NCI-H1694 treated with DMSO at 0.1 percent for 48 hours (cell line): ENCODE measurements around the gene GALNT17.

Experiments
- DNase-seq: peaks from one replicate; lab custom pipeline; 2025; lab: John Stamatoyannopoulos, UW

The GALNT17 gene

GRCh38 chr7:71393661-71394060, 261.7 kb downstream of the GALNT17 start:
- DNase-seq, result no peak

- no peak for DNase-seq
Measured at GRCh38 chr7:71402684-71403083, 270.7 kb downstream of the GALNT17 start.

GRCh38 chr7:71403202-71403946, 271.4 kb downstream of the GALNT17 start:
- no peak for DNase-seq

DNA sequence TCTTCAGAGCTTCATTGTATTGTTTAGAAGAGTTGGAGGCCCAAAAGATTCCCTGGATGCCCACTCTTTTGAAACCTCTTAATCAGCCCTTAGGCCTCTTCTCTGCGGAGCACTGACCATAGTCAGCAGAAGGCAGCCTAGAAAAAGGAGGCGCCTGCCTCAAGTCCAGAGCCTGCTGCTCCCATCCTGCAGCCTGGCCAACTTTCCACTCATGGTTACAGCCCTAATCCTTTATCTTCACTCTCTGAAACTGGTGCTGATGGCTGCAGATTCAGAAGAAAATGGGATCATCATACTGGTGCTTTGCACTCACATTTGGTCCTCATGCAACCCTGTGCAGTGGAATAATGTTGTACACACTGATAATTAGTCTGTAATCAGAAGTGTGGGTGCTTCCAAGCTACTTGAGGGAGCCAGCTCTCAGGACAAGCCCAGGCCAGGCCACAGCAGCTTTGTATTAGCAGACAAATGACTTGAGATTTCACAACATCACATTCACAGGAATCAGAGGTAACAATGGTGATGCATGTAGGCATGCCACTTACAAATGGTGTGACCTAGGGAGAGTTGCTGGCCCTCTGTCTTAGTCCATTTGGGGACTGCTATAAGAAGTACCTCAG, 272.9 kb downstream of the GALNT17 start:
- DNase-seq, result no peak

- DNase-seq, result peak; percentile 96
Measured at GRCh38 chr7:71408271-71408670, 276.3 kb downstream of the GALNT17 start.

DNA sequence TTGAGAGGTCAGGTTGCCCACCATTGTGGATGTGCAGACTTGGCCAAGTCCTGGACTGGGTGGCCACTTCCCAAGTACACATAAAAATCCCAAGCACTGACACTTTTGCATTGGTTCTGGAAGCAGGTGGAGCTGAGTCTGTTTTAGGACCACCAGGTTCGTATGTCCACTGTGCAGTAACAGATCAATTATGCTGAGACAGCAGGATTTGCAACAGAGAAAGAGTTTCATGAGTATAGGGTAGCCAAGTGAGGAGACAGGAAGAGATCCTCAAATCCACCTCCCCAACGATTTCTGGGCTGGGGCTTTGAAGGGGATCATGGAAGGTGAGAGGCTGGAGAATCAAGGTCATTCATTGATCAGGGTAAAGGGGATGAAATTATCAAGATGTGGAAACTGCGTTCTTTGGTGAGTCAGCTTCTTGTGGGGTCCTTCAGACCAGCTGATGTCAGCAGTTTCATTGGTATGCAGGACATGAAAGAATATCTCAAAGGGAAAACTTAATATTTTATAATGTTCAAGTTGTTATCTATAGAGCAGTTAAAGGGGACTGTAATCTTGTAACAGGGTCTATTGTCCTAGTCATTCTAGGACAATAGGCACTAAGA, 277.7 kb downstream of the GALNT17 start:
- no peak for DNase-seq

DNA sequence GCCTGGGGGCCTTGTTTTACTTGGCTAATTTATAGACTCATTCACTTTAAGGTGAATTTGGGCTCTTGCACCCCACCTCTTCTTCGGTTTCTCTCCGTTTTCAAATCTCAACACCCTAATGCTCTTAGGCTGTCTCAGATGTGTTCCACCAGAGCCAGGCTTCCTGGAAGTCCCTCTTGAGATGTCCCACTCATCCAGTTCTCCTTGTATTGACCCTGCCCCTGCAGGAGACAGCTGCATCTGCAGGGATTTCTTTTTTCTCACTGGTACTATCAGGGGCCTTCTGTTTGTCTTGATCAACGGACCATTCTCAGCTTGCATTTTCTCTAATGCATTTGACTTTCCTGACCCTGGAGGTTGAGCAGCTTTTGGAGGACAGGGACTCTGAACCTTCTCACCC, 279.5 kb downstream of the GALNT17 start:
- no peak for DNase-seq

GRCh38 chr7:71414490-71414889, 282.5 kb downstream of the GALNT17 start:
- no peak for DNase-seq

GRCh38 chr7:71419546-71420337, 287.8 kb downstream of the GALNT17 start:
- DNase-seq, result no peak

GRCh38 chr7:71422104-71422503, 290.2 kb downstream of the GALNT17 start:
- no peak for DNase-seq

- DNase-seq, result no peak
Measured at GRCh38 chr7:71424166-71425035, 292.5 kb downstream of the GALNT17 start.

DNA sequence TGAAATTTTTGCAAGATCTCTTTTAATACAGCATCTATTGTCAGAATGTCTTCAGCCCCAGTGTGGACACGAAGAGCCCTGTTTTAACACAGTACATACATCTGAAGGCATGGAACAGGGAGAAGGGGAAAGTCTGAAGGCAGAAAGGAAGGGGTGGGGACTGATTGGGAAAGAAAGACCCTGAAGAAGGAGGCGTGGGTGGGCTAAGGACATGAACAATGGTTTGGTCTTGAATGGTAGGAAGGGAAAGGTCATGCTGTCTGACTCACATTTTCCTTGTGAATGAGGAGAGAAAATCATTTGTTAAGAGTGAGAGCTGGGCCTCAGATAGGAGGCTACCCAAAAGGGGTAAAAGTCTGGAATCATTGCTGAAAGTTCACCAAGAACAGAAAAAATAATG, 297.1 kb downstream of the GALNT17 start:
- no peak for DNase-seq

GRCh38 chr7:71430246-71430645, 298.3 kb downstream of the GALNT17 start:
- peak; percentile 55 for DNase-seq

GRCh38 chr7:71439321-71439720, 307.4 kb downstream of the GALNT17 start:
- no peak for DNase-seq

DNA sequence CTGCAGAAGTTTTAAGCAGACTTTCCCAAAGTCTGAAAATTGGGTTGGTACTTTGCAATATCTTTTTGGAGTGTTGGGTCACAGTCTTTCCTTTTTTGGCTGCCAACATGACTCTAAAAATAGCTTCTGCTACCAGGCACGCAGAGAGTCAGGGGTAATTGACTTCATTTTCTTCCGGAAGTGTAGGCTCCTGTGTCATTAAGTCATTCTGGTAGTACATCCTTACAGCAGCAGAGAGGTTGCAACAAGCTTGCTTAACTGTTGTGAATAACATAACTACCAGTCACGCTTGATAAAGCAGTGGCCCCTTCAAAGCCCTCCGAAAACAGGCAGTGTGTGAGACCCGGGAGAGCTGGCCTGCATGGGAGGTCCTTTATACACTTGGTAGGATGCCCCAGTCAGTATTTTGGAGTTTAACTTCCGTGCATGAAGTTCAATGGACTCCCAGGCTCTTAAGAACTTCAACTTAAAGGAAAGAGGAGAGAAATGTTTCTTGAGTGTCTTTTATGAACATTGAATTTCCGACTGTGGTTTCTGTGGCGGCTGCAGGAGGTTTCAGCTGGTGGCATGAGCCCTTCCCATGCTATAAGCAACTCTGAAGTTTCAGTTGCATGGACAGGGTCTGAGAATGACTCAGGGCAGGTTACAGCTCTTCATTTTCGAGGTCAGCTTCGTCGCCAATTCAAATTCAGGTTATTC, 310.7 kb downstream of the GALNT17 start:
- no peak for DNase-seq

DNA sequence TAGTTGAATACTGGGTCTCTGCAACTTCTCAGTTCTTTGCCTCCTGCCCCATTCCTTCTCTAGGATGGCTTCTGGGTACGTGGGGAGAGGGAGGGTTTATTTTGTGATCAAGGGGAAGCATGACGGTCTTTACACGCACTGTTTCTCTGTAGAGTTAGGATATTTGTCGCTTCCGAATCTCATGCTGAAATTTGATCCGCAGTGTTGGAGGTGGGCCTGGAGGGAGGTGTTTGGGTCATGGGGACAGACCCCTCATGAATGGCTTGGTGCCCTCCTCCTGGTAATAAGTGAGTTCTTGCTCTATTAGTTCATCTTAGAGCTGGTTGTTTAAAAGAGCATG, 311.2 kb downstream of the GALNT17 start:
- no peak for DNase-seq

DNA sequence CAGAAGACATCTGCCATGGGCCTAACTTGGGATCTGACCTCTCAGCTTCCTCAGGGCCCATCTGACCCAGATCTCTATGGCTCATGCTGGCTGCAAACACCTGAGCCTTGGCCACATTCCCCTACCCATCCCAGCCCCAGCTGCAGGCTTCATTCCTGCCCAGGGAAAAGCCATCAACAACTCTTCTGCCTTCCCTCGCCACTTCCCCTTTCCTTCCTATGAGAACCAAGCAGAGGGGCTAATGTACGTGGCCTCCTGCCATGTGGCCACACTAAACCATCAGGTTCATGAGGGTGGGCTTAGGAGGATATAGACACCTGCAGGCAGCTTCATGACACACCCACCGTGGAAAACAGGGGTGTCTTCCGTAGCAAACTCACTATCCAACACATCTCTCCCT, 312.2 kb downstream of the GALNT17 start:
- no peak for DNase-seq

- DNase-seq, result no peak
Measured at GRCh38 chr7:71453630-71454029, 321.7 kb downstream of the GALNT17 start.

GRCh38 chr7:71454981-71455380, 323.0 kb downstream of the GALNT17 start:
- DNase-seq, result no peak

- no peak for DNase-seq
Measured at GRCh38 chr7:71457021-71457420, 325.1 kb downstream of the GALNT17 start.
